Panc1 (cell line): Measurements from ENCODE around the gene TMEM229B. TPM values are rescaled to one million over a fixed set of nuclear protein-coding genes. Genes with fewer than 3 reads are reported as not detected.

ENCODE experiments used
- ATAC-seq: fragments of 200-7000 bp; cut with Tn5 transposase; 2 replicates; pipeline ENCODE4 v1.9.1; 2020; ENCODE audit warnings: mild to moderate bottlenecking, moderate library complexity
- BruUV-seq: library from RNA; stranded (reverse); fragments of 400-500 nt; replicated peaks from 2 replicates; lab custom pipeline; 2021; lab: Mats Ljungman, UMichigan
- CTCF ChIA-PET: fragments of 300-600 bp; sonication (Branson Sonifier 250); formaldehyde crosslinking; loops from one replicate; lab custom pipeline; 2022; ENCODE audit warnings: antibody characterized with exemption; lab: Charles Lee
- POLR2A ChIA-PET: fragments of 300-600 bp; sonication (Branson Sonifier 250); formaldehyde crosslinking; loops from one replicate; lab custom pipeline; 2022; ENCODE audit warnings: antibody characterized with exemption; lab: Charles Lee
- DNase-seq: peaks from one replicate; pipeline ENCODE4 v3.0.0-alpha.2; 2010; ENCODE audit warnings: low read depth, low spot score
- H3K27ac ChIP-seq: 2 replicates; pipeline ENCODE4 v1.5.1; 2011; ENCODE audit warnings: mild to moderate bottlenecking, low read length, inconsistent platforms
- H3K27me3 ChIP-seq: fragments of 200-500 bp; sonication (Bioruptor generic); 2 replicates; pipeline ENCODE4 v1.6.0; 2014; ENCODE audit warnings: low read length, inconsistent platforms; ENCODE audit not compliant: control insufficient read depth, insufficient read depth
- H3K36me3 ChIP-seq: fragments of 200-500 bp; sonication (Bioruptor generic); 2 replicates; pipeline ENCODE4 v1.5.1; 2014; ENCODE audit warnings: inconsistent platforms, mild to moderate bottlenecking, low read length, moderate library complexity; ENCODE audit not compliant: control insufficient read depth, insufficient read depth
- H3K4me1 ChIP-seq: 2 replicates; pipeline ENCODE4 v1.5.1; 2011; ENCODE audit warnings: inconsistent platforms, mild to moderate bottlenecking, low read length, moderate library complexity; ENCODE audit not compliant: control insufficient read depth, insufficient read depth
- H3K4me3 ChIP-seq, 2 experiments: 2 replicates each; pipeline ENCODE4 v1.5.1; 2011 to 2012; ENCODE audit warnings: low read depth in 2 of 2, low read length in 2 of 2, mild to moderate bottlenecking in 2 of 2, inconsistent platforms in 1 of 2, moderate library complexity in 1 of 2
- H3K9me3 ChIP-seq: fragments of 200-500 bp; sonication (Bioruptor generic); 2 replicates; pipeline ENCODE4 v1.5.1; 2014; ENCODE audit warnings: low read depth, mild to moderate bottlenecking, inconsistent platforms, low read length, moderate library complexity; ENCODE audit not compliant: control insufficient read depth, insufficient read depth
- POLR2AphosphoS5 ChIP-seq: IDR thresholded peaks from 2 replicates; pipeline ENCODE4 v1.6.1; 2012; ENCODE audit warnings: mild to moderate bottlenecking, low read depth, low read length, moderate library complexity
- REST ChIP-seq, 2 experiments: IDR thresholded peaks; 2 replicates each; pipeline ENCODE4 v1.6.1; 2011 to 2012; ENCODE audit warnings: low read depth in 2 of 2, control low read depth in 1 of 2, low read length in 1 of 2, mild to moderate bottlenecking in 1 of 2, moderate library complexity in 1 of 2; ENCODE audit not compliant: insufficient read depth in 1 of 2
- SIN3A ChIP-seq: IDR thresholded peaks from 2 replicates; pipeline ENCODE4 v1.6.1; 2012; ENCODE audit warnings: low read depth, mild to moderate bottlenecking, low read length, moderate library complexity, borderline replicate concordance; ENCODE audit not compliant: insufficient read depth
- TCF7L2 ChIP-seq: IDR thresholded peaks from 2 replicates; pipeline ENCODE4 v1.6.1; 2011; ENCODE audit warnings: mild to moderate bottlenecking, low read depth, low read length, inconsistent platforms
- in situ Hi-C: cut with HindIII; loops from 2 replicates; pipeline ENCODE4 v1.10.0; 2016; ENCODE audit warnings: low sequenced_read_pairs, low pct_unique_long_range_greater_than_20kb
- intact Hi-C: fragments of 100-400 bp; cut with micrococcal nuclease; formaldehyde crosslinking; loops from one replicate; pipeline ENCODE4 v1.10.0; 2022; ENCODE audit not compliant: unreplicated experiment
- total RNA-seq: library from RNA; stranded (reverse); gene quantifications from one replicate; pipeline ENCODE4 v1.2.1, GENCODE V29; 2021; ENCODE audit not compliant: unreplicated experiment
- TF ChIP-seq, protein P1 (sequence below): fragments of 450-650 bp; IDR thresholded peaks from 2 replicates; pipeline ENCODE4 v1.5.1; 2017; ENCODE audit warnings: mild to moderate bottlenecking

The TMEM229B gene
- total RNA-seq, 1 experiment from 2014 or later: 1.6 TPM

DNA sequence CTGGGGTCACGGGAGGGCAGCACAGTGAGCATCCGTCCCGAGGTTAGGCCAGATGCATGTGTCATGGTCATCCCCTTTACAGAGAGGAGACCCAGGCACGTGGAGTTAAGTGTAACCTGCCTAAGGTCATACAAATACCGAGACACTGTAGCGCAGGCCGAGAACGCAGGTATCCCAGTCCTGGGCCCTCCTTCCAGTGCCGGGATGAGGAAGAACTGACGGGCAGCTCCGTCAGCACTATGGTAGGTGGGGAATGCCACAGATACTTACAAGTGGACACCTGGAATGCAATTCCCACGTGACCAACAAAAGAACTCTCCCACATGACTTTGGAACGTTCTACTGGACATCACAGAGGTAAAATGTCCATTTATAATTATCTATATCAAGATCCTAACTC is 8.7 kb upstream of the TMEM229B start:
- intact Hi-C loops: no loop called here
- Histone ChIP-seq H3K27me3 (no peaks in the 10 kb centered on the region), H3K27ac (no peak overlapping the region), H3K9me3 (peaks cover 13% of the 10 kb centered on the region; the same call in 1 of the 2 replicates), H3K36me3 (no peaks in the 10 kb centered on the region), H3K4me1 (no peaks in the 10 kb centered on the region), H3K4me3 (no peak overlapping the region)
- TF ChIP-seq, protein P1, sequence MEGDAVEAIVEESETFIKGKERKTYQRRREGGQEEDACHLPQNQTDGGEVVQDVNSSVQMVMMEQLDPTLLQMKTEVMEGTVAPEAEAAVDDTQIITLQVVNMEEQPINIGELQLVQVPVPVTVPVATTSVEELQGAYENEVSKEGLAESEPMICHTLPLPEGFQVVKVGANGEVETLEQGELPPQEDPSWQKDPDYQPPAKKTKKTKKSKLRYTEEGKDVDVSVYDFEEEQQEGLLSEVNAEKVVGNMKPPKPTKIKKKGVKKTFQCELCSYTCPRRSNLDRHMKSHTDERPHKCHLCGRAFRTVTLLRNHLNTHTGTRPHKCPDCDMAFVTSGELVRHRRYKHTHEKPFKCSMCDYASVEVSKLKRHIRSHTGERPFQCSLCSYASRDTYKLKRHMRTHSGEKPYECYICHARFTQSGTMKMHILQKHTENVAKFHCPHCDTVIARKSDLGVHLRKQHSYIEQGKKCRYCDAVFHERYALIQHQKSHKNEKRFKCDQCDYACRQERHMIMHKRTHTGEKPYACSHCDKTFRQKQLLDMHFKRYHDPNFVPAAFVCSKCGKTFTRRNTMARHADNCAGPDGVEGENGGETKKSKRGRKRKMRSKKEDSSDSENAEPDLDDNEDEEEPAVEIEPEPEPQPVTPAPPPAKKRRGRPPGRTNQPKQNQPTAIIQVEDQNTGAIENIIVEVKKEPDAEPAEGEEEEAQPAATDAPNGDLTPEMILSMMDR: no peak
- no peak for TF ChIP-seq POLR2AphosphoS5
- TF ChIP-seq REST (IDR thresholded peaks at IDR 0.05; ENCODE audit: insufficient read depth in 1 of 2, low read depth in 2 of 2, low read length in 1 of 2): no peak
- no peak for TF ChIP-seq SIN3A
- TF ChIP-seq TCF7L2: no peak
- in situ Hi-C loops: no loop called here
- CTCF ChIA-PET: no interaction called here
- no peak for DNase-seq
- POLR2A ChIA-PET: no interaction called here
- no peak for ATAC-seq
- no TSS peak for BruUV-seq

- BruUV-seq: no TSS peak
- Histone ChIP-seq H3K27ac (no peak overlapping the region), H3K27me3 (no peaks in the 10 kb centered on the region), H3K4me3 (no peak overlapping the region), H3K9me3 (peaks cover 13% of the 10 kb centered on the region; the same call in 1 of the 2 replicates), H3K36me3 (no peaks in the 10 kb centered on the region), H3K4me1 (no peaks in the 10 kb centered on the region)
- TF ChIP-seq REST (IDR thresholded peaks at IDR 0.05; ENCODE audit: insufficient read depth in 1 of 2, low read depth in 2 of 2, low read length in 1 of 2): no peak
- TF ChIP-seq POLR2AphosphoS5: no peak
- no peak for TF ChIP-seq SIN3A
- TF ChIP-seq, protein P1: no peak
- TF ChIP-seq TCF7L2: no peak
- ChIA-PET CTCF (no interaction called here), POLR2A (no interaction called here)
- intact Hi-C loops (no loop called here), in situ Hi-C loops (no loop called here)
- DNase-seq (no peak), ATAC-seq (no peak; the same call in 1 of the 2 replicates)
Measured at GRCh38 chr14:67495827-67496226, 7.3 kb upstream of the TMEM229B start.
